Thymus (tissue), 14 donors: ENCODE data around the gene TCTN2. TPM values are rescaled to one million over a fixed set of nuclear protein-coding genes. Genes with fewer than 3 reads are reported as not detected.

Source experiments
- DNase-seq, 9 donors: peaks; one replicate each; pipeline ENCODE4 v3.0.0-alpha.2; 2013; ENCODE audit warnings: low spot score in 9 of 9, low read depth in 6 of 9, missing footprints in 1 of 9
- H3K27ac ChIP-seq, 2 donors: one replicate each; pipeline ENCODE4 v1.5.1; 2013; ENCODE audit warnings: control low read depth in 1 of 2, low read depth in 1 of 2, low read length in 1 of 2, mild to moderate bottlenecking in 1 of 2, moderate library complexity in 1 of 2
- H3K27me3 ChIP-seq, 2 donors: one replicate each; pipeline ENCODE4 v1.5.1; 2013; ENCODE audit warnings: low read length in 1 of 2; ENCODE audit not compliant: control insufficient read depth in 2 of 2, insufficient read depth in 1 of 2
- H3K36me3 ChIP-seq, 2 donors: one replicate each; pipeline ENCODE4 v1.5.1; 2013; ENCODE audit warnings: low read length in 1 of 2, mild to moderate bottlenecking in 1 of 2, moderate library complexity in 1 of 2; ENCODE audit not compliant: control insufficient read depth in 2 of 2, insufficient read depth in 2 of 2
- H3K4me1 ChIP-seq, 2 donors: one replicate each; pipeline ENCODE4 v1.5.1; 2013; ENCODE audit warnings: low read length in 2 of 2; ENCODE audit not compliant: control insufficient read depth in 2 of 2, insufficient read depth in 2 of 2
- H3K4me3 ChIP-seq, 2 donors: one replicate each; pipeline ENCODE4 v1.5.1; 2013; ENCODE audit warnings: low read length in 2 of 2, control low read depth in 1 of 2, mild to moderate bottlenecking in 1 of 2
- H3K9me3 ChIP-seq, 2 donors: one replicate each; pipeline ENCODE4 v1.5.1; 2013; ENCODE audit warnings: low read length in 1 of 2, mild to moderate bottlenecking in 1 of 2; ENCODE audit not compliant: control insufficient read depth in 2 of 2, insufficient read depth in 1 of 2
- WGBS: extraction: QIAGEN DNeasy Blood & Tissue Kit; methylation state at CpG from one replicate; pipeline ENCODE4 v1.1.7; 2013; 5-methylcytosine and 5-hydroxymethylcytosine counted together
- long read RNA-seq, 10 donors: transcript quantifications; one replicate each; lab custom pipeline, GENCODE V29; 2026
- polyA plus RNA-seq: library from polyadenylated mRNA; stranded (reverse); fragments of 200-250 nt; gene quantifications from one replicate; pipeline ENCODE4 v1.2.3, GENCODE V29; 2013
- total RNA-seq: library from RNA; stranded (reverse); fragments of 120-200 nt; gene quantifications from one replicate; pipeline ENCODE4 v1.2.4, GENCODE V29; 2013
- donor health status: healthy.

Gene TCTN2
- 2.2 TPM for total RNA-seq
- 3.7 TPM for polyA plus RNA-seq
- long read RNA-seq, donor 1, result 0 reads
- long read RNA-seq, donor 2, result 0 reads
- long read RNA-seq, donor 3, result 0 reads
- long read RNA-seq, donor 4, result 0 reads
- long read RNA-seq, donor 5, result 0 reads
- long read RNA-seq, donor 6, result 0 reads
- long read RNA-seq, donor 7, result 0 reads
- long read RNA-seq, donor 8, result 0 reads
- long read RNA-seq, donor 9, result 0 reads
- long read RNA-seq, donor 10, result 0 reads

DNA sequence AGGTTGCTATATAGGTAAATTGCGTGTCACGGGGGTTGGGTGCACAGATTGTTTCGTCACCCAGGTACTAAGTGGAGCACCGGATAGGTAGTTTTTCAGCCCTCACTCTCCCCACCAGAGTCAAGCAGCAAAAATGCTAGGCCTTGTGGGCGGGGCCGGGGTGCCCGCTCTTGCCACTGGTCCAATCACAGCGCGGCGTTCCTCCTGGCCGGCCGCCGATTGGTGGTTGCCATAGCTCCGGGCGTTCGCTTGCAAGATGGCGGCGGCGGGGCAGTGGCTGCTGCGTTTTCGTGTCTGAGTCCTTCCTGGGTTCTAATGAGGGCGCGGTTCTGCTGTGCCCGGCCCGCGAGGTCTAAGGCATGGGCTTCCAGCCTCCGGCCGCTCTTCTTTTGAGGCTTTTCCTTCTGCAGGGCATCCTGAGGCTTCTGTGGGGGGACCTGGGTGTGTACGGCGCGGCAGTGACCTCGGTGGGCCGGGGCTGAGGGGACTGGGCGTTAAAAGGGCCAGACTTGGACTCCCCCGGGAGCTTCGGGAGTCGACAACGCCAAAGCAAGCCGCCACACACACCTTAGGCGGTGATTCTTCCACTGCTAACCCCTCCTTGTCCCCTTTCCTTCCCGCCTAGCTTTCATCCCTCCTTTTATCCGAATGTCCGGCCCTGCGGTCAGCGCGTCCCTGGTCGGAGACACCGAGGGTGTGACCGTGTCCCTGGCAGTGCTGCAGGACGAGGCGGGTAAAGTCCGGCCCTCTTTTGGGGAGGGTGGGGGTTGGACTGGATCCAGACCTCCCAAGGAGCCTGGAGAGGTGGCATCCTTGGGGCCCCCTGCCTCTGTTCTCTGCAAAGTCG is at the start of gene TCTN2:
TSS of gene TCTN2 (plus strand) at position 232 of the 847 bp plus-strand sequence. CDS start at position 360, 128 bp downstream.
- Histone ChIP-seq H3K36me3 (peaks cover 0 to 4% of the 10 kb centered on the region in 2 donors), H3K4me3 (peak within 1 kb of the TSS; percentile 76 to 88), H3K27me3 (no peaks in the 10 kb centered on the region), H3K27ac (no peak within 1 kb of the TSS), H3K9me3 (no peaks in the 10 kb centered on the region), H3K4me1 (peaks cover 4 to 13% of the 10 kb centered on the region in 2 donors)
- DNase-seq, result peak; percentile 66 to 94 (median 87)
- WGBS, result 3% methylated on average over 53 of the region's 53 CpGs

DNA sequence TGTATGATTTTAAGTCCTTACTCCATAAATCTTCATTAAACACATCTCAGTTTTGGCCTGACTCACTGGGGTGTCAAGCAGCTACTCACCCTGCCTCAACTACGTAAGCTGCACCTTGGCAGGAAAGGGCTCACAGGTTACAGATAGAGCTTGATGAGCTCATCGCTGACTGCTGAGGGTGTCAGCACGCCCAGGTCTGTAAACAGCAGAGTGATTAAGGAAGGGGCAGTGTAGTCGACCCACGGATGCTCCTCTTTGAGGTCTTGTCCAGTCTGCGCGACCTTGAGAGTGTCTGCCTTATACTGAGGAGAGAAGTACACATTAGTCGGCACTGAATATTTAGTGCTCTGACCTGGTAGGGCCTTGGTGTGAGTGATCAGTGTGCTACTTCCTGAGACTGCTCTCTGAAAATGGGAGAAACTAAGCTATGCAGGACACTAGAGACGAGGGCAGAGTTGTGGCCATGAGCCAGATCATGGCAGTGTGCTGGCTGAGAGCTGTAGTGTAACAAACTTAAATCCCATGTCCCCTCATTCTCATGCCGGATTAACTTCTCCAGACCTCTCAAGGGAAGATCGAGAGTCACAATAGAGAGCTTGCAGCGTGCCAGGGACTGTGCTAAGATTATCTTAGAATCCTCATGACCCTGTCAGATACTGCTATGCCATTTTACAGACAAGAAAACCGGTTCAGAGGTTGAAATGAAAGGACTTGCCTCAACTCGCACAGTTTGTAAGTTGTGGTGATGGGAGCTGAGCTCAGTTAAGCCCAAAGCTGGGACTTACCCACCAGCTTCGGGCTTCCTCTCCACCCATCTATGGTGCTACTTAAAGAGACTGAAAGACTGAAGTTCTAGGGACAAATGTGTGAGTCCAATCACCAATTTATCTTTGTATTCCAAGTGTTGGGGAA is 49.0 kb upstream of the TCTN2 start:
- Histone ChIP-seq H3K4me3 (no peak overlapping the region), H3K4me1 (peaks cover 0 to 2% of the 10 kb centered on the region in 2 donors), H3K36me3 (peaks cover 64 to 95% of the 10 kb centered on the region in 2 donors), H3K9me3 (no peaks in the 10 kb centered on the region), H3K27me3 (no peaks in the 10 kb centered on the region), H3K27ac (no peak overlapping the region)
- WGBS, result 96% methylated on average over 15 of the region's 15 CpGs
- no peak for DNase-seq

DNA sequence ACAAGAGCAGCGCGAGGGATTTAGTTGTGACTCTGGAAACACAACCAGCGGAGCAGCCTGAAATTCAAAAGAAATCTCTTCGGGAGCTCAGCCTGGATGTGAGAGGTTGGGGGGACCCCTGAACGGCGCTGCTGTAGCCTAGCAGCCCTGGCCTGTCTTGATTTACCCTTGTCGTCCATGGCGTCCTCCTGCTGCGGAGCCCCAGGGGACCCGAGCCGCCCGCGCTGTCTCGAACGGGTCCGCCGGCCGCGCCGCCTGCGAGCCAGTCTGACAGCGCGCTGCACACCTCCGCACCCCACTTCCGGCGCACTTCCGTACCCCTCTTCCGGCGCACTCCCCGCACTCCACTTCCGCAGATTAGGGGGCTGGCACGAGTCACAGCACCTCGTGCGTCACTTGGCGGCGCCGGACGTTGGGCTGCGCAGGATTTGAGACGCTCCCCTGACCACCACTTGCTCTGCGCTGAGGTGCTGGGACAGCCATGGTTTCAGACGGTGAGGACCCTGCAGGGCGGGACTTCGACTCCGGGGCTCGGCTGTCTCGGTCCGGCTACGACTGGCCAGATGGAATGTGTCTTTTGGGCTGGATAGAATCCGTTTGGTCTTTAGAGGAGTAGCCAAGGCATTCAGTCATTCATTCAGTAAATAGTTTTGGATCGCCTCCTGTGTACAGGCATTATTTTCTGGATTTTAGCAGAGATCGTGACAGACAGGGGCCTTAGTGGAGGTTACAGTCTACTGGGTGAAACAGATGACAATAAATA is 37.4 kb upstream of the TCTN2 start, which contains the start of the genes EIF2B1 and GTF2H3:
TSS of gene EIF2B1 (minus strand) at position 308 of the 763 bp plus-strand sequence. CDS start at position 179, 129 bp downstream.
TSS of gene GTF2H3 (plus strand) at position 451 of the 763 bp plus-strand sequence. CDS start at position 482, 31 bp downstream.
- Histone ChIP-seq H3K27me3 (no peaks in the 10 kb centered on the region), H3K4me1 (peaks cover 8 to 15% of the 10 kb centered on the region in 2 donors), H3K9me3 (no peaks in the 10 kb centered on the region), H3K4me3 (peak within 1 kb of the TSS; percentile 75 to 90), H3K36me3 (peaks cover 26 to 30% of the 10 kb centered on the region in 2 donors), H3K27ac (peak within 1 kb of the TSS; percentile 56 to 86)
- peak; percentile 87 to 97 (median 95) for DNase-seq
- WGBS, result under 1% methylated on average over 52 of the region's 52 CpGs

DNA sequence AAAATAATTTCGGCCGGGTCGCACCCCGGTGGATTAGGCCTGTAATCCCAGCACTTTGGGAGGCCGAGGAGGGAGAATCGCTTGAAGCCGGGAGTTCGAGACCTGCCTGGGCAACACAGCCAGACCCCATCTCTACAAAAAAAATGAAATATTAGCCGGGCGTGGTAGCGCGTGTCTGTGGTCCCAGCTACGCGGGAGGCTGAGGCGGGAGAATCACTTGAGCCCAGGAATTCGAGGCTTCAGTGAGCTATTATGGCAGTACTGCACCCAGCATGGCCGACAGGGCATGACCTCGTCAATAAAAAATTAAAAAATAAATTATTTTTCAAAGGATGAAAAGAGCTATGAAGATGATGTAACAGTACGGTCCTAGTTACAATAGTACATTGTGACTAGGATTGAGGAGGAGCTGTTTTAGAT is 36.8 kb upstream of the TCTN2 start:
- WGBS, result 14% methylated on average over 19 of the region's 19 CpGs
- Histone ChIP-seq H3K27me3 (no peaks in the 10 kb centered on the region), H3K36me3 (peaks cover 20 to 24% of the 10 kb centered on the region in 2 donors), H3K27ac (peak overlapping the region in 1 of 2 donors; percentile 52), H3K4me3 (peak overlapping the region; percentile 75 to 90), H3K4me1 (peaks cover 8 to 15% of the 10 kb centered on the region in 2 donors), H3K9me3 (no peaks in the 10 kb centered on the region)
- DNase-seq, result no peak

DNA sequence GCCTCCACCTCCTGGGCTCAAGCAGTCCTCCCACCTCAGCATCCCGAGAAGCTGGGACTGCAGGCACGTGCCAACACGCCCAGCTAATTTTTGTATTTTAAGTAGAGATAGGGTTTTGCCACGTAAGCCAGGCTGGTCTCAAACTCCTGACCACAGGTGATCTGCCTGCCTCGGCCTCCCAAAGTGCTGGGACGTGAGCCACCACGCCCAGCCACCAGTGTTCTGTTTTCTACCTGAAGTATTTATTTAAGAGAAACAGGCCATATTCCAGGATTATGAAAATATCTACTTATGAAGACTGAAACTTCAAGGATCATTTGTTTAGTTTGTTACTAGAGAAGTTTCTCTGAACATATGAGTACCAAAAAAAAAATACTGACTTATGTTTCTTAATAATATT is 27.0 kb upstream of the TCTN2 start:
- peaks cover 27 to 46% of the 10 kb centered on the region in 2 donors for H3K36me3 ChIP-seq
- no peaks in the 10 kb centered on the region for H3K9me3 ChIP-seq
- no peak for DNase-seq
- no peak overlapping the region for H3K27ac ChIP-seq
- no peaks in the 10 kb centered on the region for H3K4me1 ChIP-seq
- 85% methylated on average over 7 of the region's 7 CpGs for WGBS
- H3K27me3 ChIP-seq, result no peaks in the 10 kb centered on the region
- no peak overlapping the region for H3K4me3 ChIP-seq

DNA sequence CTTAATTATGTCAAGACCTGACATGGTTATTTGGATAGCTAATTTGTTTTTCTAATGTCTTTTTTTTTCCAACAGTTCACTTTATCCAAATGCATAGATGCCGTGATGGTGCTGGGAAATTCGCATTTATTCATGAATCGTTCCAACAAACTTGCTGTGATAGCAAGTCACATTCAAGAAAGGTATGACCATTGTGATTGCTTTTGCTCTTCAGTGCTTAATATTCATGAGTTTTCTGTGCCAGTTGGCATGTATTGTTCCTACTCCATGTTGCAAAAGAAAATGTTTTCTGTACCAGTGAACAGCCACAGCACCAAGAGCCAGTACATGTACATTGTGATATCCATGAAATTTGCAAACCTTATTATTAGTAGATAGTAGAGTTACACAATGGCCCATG is 25.5 kb upstream of the TCTN2 start:
- no peaks in the 10 kb centered on the region for H3K9me3 ChIP-seq
- peaks cover 35 to 60% of the 10 kb centered on the region in 2 donors for H3K36me3 ChIP-seq
- no peaks in the 10 kb centered on the region for H3K27me3 ChIP-seq
- no peaks in the 10 kb centered on the region for H3K4me1 ChIP-seq
- DNase-seq, result no peak
- no peak overlapping the region for H3K4me3 ChIP-seq
- WGBS, result over 99% methylated on average over 3 of the region's 3 CpGs
- no peak overlapping the region for H3K27ac ChIP-seq

DNA sequence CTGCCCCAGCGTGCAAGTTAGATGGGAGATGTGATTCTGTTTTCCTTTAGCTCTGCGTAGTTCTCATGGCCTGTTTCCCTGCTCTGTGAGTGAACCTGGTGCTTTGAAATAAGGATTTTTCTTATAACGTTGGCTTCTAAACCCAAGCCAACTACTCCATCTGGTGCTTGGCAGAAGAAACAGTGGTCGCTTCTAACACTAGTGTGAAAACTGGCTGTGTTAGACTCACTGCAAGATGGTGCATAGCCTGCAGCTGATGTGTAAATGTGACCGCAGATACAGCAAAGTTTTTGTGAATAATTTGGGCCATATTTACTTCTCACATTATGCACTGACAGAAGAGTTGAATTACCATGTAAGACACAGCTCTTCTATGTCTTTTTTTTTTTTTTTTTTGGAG is 25.0 kb upstream of the TCTN2 start:
- no peak for DNase-seq
- Histone ChIP-seq H3K4me1 (no peaks in the 10 kb centered on the region), H3K4me3 (no peak overlapping the region), H3K27ac (no peak overlapping the region), H3K27me3 (no peaks in the 10 kb centered on the region), H3K36me3 (peaks cover 35 to 60% of the 10 kb centered on the region in 2 donors), H3K9me3 (no peaks in the 10 kb centered on the region)
- 98% methylated on average over 5 of the region's 5 CpGs for WGBS

DNA sequence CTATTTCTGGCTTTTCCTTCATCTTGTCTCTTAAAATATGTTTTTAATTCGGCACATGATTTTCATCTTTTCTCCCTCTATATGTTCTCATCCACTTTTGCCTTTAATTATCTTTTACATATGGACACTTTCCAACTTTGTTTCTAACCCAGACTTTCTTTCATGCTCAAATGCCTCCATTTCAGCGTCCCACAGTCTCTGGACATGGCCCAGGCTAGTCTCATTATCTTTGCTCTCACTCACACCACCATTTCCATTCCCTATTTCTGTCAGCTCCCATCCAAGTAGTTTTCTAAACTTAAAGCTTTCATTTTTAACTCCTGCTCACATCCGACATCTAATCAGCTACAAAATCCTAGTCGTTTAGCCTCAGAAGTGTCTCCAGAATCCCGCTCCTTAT is 22.5 kb upstream of the TCTN2 start:
- WGBS, result 97% methylated on average over 5 of the region's 5 CpGs
- Histone ChIP-seq H3K27me3 (no peaks in the 10 kb centered on the region), H3K4me3 (no peak overlapping the region)

More for the DNA sequence above, 22.5 kb upstream of the TCTN2 start:
- H3K9me3 ChIP-seq, result no peaks in the 10 kb centered on the region
- H3K4me1 ChIP-seq, result no peaks in the 10 kb centered on the region
- H3K36me3 ChIP-seq, result peaks cover 36 to 67% of the 10 kb centered on the region in 2 donors
- DNase-seq, result no peak
- no peak overlapping the region for H3K27ac ChIP-seq
